ENCODE measurements around the gene DYNAP.

DYNAP gene, protein sequence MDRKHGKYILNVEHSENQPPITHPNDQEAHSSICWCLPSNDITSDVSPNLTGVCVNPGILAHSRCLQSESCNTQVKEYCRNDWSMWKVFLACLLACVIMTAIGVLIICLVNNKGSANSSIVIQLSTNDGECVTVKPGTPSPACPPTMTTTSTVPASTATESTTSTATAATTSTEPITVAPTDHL

DNA sequence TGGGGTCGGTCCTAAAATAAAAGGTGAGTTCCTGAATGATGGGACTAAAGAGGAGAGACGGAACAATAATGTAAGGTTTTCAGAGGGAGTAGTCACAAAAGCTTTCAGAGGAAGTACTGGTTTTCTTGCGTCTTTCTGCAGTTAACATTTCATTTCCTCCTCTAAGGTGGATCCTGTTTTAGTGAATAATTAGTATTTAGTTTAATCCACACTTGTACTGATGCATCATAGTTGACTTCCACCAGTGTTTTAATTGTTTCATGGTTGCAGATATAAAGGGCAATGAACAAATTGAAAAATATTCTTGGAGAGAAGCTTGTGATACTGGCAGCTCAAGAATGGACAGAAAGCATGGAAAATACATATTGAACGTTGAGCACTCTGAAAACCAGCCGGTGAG, at the start of gene DYNAP:
Gene DYNAP (plus strand): TSS at position 301 of the 400 bp plus-strand sequence. CDS start 38 bp downstream, at position 339.
- no peak for DNase-seq (ENCODE audit: low read depth in 2 of 2)

- DNase-seq (ENCODE audit: low read depth in 2 of 2): no peak
Measured at GRCh38 chr18:54551590-54551989, 39.5 kb upstream of the DYNAP start.

DNA sequence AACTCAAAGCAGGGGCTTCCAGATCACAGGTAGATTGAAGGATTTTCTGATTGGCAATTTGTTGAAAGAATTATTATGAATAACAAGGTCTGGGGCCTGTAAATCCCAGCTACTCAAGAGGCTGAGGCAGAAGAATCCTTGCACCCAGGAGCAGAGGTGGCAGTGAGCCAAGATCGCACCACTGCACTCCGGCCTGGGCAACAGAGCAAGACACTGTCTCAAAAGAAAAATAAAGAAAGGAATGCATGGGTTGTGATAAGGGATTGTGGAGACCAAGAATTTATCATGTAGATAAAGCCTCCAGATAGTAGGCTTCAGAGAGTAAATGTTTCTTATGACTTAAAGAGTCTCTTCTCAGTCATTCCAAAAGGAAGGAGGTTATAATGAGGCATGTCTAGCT, 35.8 kb upstream of the DYNAP start:
- no peak for DNase-seq (ENCODE audit: low read depth in 2 of 2)

- DNase-seq (ENCODE audit: low read depth in 2 of 2): no peak
Measured at GRCh38 chr18:54555996-54556395, 35.0 kb upstream of the DYNAP start.

GRCh38 chr18:54557958-54558357, 33.1 kb upstream of the DYNAP start:
- DNase-seq (ENCODE audit: low read depth in 2 of 2): no peak

DNA sequence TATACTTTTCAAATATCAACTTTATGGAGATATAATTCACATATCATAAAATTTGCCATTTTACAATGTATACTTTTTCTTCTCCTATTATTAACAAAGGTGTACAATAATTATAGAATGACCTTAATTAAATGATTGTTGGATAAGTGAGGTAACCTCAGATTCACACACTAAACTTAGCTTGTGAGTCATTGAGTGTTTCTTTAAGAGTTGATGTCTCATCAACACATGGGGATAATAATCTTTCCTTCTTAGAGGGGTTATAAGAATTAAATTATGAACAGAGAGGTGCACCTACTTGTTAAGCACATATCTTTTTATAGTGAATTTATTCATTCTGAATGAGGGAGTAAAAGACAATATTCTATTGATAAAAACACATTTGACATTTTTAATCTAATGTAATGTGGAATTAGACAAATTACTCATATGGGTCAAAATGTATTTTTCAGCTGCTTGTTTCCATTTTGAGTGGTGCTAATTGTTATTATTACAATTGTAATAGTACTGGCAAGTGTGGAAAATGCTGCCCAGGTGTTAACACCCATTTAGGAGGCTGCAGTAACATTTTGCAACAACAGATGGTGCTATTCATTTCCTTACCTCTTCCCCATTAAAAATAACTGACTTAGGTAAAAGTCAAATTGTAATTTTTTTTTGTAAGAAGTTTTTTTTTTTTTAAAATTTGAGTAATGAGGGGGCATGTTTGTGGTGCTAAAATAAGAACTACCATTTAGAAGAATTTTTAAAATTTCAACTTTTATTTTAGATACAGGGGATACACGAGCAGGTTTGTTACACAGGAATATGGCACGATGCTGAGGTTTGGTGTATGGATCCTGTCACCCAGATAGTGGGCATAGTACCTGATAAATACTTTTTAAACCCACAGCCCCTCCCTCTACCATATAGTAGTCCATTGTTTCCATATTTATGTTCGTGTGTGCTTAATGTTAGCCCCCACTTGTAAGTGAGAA, 32.1 kb upstream of the DYNAP start:
- DNase-seq (ENCODE audit: low read depth in 2 of 2): no peak

DNA sequence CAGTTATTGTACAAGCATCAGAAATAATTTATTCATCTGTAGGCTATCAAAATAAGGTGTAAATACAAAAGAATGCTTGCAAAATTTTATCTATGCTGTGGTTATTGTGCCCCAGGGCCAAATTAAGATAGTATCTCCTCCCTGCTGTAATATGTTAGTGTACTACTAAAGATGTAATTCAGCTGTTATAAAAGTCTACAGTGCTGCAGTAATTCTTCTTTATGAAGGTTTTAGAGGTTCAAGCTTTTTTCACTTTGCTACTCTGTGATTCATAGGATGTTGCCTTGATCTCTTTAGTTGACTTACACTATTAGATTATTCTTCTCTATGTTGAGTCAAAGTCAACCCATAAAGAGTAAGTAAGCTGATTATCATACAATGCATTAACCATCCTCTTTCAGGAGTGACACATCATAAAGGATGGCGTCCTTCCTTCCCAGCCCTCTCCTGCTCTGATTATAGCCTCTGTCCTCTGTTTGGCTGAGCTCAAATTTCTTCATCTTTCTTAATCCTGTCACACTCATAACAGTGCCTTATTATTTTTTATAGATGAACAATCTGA, 29.3 kb upstream of the DYNAP start:
- DNase-seq (ENCODE audit: low read depth in 2 of 2): no peak

GRCh38 chr18:54580202-54580729, 10.8 kb upstream of the DYNAP start:
- DNase-seq (ENCODE audit: low read depth in 2 of 2): no peak

GRCh38 chr18:54584065-54584464, 7.0 kb upstream of the DYNAP start:
- DNase-seq (ENCODE audit: low read depth in 2 of 2): no peak

- DNase-seq (ENCODE audit: low read depth in 2 of 2): no peak
Measured at GRCh38 chr18:54585743-54586142, 5.3 kb upstream of the DYNAP start.

DNA sequence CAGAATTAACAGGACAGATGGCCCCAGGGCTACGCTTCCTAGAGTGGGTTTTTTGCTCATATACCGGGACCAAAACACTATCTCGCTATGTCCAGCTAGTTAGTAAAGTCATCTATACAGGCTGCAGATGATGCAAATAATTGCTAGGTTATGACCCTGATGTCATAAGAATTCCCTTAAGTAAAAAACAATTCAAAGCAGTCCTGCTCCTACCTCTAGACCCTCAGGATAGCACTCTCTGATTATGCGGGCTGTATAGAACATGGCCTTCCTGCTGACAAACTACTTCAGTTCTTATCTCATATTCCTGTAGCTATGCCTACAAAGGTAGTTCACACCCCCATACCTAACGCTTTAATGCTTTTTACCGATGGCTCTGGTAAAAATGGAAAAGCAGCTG, 13.2 kb downstream of the DYNAP start:
- DNase-seq (ENCODE audit: low read depth in 2 of 2): no peak

- no peak for DNase-seq (ENCODE audit: low read depth in 2 of 2)
Measured at GRCh38 chr18:54606835-54607212, 15.8 kb downstream of the DYNAP start.

DNA sequence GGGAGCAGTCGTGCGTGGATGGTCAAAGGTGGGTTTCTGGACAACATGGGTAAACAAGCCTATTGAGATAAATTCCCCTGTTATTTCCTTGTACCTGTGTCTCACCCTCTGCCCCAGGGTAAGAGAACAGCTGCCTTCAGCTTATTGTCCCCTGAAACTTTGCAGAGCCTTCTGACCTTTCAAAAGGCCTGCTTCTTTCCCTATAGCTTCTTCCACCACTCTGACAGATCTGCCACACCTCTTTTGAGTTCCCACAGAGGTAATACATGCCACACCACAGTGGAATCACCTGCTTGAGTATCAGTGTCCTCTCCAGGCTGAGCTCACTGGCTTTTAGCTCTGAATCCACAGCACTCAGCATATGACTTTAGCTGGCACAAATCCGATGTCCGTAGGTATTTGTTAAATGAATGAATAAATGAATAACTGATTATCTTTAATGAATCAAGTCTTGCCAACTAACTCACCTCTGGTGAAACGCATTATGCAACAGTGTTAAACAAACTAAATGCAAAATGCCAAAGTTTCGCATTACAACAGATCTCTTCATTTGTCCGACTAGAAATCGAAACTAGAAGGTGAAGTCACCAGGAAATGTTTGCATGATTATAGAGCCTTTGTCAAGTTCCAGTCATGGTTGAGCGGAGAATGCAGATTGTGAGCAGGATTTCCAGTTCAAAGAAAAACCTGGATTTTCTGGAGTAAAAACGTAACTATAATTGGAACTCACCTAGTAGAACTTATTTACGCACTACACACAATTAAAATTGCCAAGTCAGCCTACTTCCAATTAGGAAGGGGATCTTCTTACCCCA, 16.4 kb downstream of the DYNAP start:
- no peak for DNase-seq (ENCODE audit: low read depth in 2 of 2)

DNA sequence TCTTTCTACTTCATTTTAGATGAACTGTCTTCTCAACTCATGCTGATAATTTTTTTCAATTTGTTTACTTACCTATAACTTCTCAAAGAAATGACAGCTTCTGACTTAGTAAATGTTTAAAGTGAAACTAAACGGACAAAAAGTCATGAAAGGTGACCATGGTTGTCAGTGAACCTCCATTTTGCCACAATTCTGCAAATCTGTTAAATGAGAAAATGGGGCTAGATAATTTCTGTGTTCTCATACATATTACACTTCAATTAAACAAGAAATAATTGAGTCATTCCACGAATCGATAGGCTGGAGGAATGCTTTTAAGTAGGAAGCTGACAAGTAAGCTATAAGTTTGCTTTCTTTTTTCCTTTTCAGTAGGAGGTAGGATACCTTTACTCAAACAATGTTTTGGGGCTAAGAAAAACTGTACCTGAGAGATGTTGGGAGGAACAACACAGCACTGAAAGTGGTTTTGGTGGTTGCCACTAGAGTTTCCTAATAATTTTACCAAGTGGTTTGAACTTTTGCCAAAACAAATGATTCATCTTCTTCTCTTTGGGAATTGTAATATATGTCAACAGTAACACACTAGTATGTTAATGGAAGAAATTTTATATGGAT, 17.1 kb downstream of the DYNAP start:
- no peak for DNase-seq (ENCODE audit: low read depth in 2 of 2)

GRCh38 chr18:54611816-54612215, 20.8 kb downstream of the DYNAP start:
- no peak for DNase-seq (ENCODE audit: low read depth in 2 of 2)

DNA sequence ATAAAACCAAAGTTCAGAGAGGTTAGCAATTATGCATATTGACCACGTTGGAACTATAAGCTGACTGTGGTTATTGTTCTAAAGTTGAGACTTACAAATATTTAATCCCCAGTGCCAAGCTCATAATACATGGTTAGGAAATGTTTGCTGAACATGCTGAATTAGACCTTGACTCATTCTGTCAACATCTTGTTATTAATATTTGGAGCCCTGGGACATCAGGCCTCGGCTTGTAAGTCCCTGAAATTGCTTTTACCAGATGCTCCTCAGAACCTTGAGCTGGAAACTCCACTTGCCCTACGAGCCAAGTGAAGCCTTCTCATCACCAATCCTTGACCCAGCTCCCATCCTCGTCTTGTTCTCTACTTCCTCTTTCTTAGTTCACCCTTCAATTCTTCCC, 21.2 kb downstream of the DYNAP start:
- no peak for DNase-seq (ENCODE audit: low read depth in 2 of 2)

DNA sequence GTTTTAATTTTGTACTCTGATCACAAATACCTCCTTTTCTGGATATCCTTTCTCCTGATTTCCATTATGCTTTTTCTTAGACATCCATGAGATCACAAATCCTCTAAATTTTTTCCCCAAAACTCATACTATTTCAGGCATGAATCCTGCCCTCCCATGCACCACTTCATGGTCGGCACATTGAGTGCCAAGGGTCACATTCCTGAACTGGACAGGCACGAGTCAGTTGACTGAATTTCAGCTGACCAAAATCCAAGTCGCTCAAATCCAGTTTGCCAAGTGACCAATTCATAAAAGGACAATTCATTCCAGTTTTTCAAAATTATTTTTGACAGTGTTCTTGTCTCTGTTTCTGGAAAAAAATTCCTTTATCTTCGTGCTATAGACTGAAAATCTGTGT, 22.1 kb downstream of the DYNAP start:
- DNase-seq (ENCODE audit: low read depth in 2 of 2): no peak

DNA sequence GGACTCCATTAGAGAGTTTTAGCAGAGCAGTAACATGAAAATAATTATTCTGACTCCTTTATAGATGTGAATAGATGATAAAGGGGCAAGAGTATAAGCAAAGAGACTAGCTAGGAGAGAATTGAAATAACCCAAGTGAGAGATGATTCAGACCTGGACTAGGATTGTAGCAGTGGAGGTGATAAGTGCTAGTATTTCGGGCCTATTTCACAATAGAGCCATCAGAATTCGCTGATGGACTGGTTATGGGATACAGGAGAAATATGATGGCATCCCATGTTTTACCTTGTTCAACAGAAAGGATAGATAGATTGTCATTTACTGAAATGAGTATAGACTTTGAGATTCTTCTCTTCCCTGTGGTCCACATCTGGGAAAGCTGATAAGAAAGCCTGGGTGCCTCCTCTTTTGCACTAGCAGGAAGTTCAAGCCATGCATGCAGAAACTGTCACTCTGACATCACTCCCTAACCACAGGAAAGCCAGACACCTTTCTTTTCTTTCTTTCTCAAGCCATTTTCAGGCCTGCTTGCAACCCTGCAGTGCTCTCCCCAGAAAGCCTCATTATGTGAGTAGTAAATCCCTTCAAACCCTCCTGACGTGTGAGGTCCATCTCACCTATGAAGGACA, 25.3 kb downstream of the DYNAP start:
- no peak for DNase-seq (ENCODE audit: low read depth in 2 of 2)

GRCh38 chr18:54622084-54622483, 31.0 kb downstream of the DYNAP start:
- DNase-seq (ENCODE audit: low read depth in 2 of 2): no peak

- no peak for DNase-seq (ENCODE audit: low read depth in 2 of 2)
Measured at GRCh38 chr18:54626779-54627178, 35.7 kb downstream of the DYNAP start.

DNA sequence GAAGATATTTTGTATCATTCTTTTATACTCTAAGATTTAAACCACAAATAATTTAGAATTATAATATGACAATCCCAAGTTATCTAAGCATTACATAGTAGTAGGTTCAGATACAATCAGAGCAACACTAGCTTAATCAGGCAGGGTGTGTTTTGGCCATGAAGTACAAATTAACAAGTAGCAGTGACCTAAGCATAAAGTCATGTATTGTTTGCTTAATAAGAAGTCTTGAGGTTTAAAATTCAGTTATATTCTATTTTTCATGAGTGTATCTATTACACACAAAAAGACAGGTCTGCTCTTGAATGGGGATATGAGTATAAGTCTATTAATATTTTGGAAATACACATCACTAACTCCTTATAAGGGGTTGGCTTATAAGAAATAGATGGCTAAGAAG, 39.9 kb downstream of the DYNAP start:
- DNase-seq (ENCODE audit: low read depth in 2 of 2): no peak
